ENCODE measurements around the gene USHBP1. TPM values are rescaled to one million over a fixed set of nuclear protein-coding genes. Genes with fewer than 3 reads are reported as not detected.
A peak's percentile ranks its signal among the peaks of the same experiment; 100 is the strongest.

Gene USHBP1
- total and polyA plus RNA-seq, 3 donors from 2014 or later = 2.0 to 5.6 (median 2.6) TPM

GRCh38 chr19:17244618-17245534 is 19.7 kb downstream of the USHBP1 start:
- DNase-seq = no peak
- 0% methylated on average over 6 to 31 of the region's 100 CpGs for WGBS, 2 donors
- Histone ChIP-seq H3K4me1 (peaks cover 44% of the 10 kb centered on the region), H3K9me3 (no peaks in the 10 kb centered on the region), H3K36me3 (ENCODE audit: low read depth, missing control alignments) (no peaks in the 10 kb centered on the region), H3K27ac (peak overlapping the region; percentile 79 to 82), H3K4me3 (peak overlapping the region; percentile 71 to 80), H3K27me3 (no peaks in the 10 kb centered on the region)
- TF ChIP-seq CTCF (IDR thresholded peaks at IDR 0.05) = no peak
- TF ChIP-seq POLR2A (IDR thresholded peaks at IDR 0.05) = no peak
- intact Hi-C loops (cut with DNase I; ENCODE audit: low total_unique reads) = no loop called here

- peak overlapping the region; percentile 71 to 80 for H3K4me3 ChIP-seq
- no peaks in the 10 kb centered on the region for H3K9me3 ChIP-seq
- TF ChIP-seq CTCF (IDR thresholded peaks at IDR 0.05) (no peak), POLR2A (IDR thresholded peaks at IDR 0.05) (no peak)
- no peaks in the 10 kb centered on the region for H3K27me3 ChIP-seq
- DNase-seq = peak; percentile 75
- WGBS, 2 donors = 0 to 2% methylated on average over 3 to 52 of the region's 52 CpGs
- H3K4me1 ChIP-seq = peaks cover 45% of the 10 kb centered on the region
- no peaks in the 10 kb centered on the region for H3K36me3 ChIP-seq (ENCODE audit: low read depth, missing control alignments)
- intact Hi-C loops (cut with DNase I; ENCODE audit: low total_unique reads) = no loop called here
- peak overlapping the region; percentile 79 to 82 for H3K27ac ChIP-seq
Observed at GRCh38 chr19:17243830-17244617, 20.5 kb downstream of the USHBP1 start.

- H3K4me1 ChIP-seq = peaks cover 45% of the 10 kb centered on the region
- WGBS, 2 donors = 22 to 36% methylated on average over 5 to 8 of the region's 8 CpGs
- H3K27ac ChIP-seq = peak overlapping the region; percentile 79 to 82
Observed at GRCh38 chr19:17243211-17243829, 21.2 kb downstream of the USHBP1 start.

More at GRCh38 chr19:17243211-17243829, 21.2 kb downstream of the USHBP1 start:
- intact Hi-C loops (cut with DNase I; ENCODE audit: low total_unique reads) = no loop called here
- TF ChIP-seq CTCF (IDR thresholded peaks at IDR 0.05) (no peak), POLR2A (IDR thresholded peaks at IDR 0.05) (no peak)
- Histone ChIP-seq H3K4me3 (peak overlapping the region; percentile 71 to 80), H3K27me3 (no peaks in the 10 kb centered on the region), H3K36me3 (ENCODE audit: low read depth, missing control alignments) (no peaks in the 10 kb centered on the region), H3K9me3 (no peaks in the 10 kb centered on the region)
- DNase-seq = no peak

Data from testis (tissue), 3 donors.